Prostate gland (tissue), 2 donors: ENCODE data around the gene TSPAN2.

ENCODE experiments used
- CTCF ChIP-seq, 4 experiments: fragments of 200-600 bp in 2 of 4; fragments of 450-650 bp in 2 of 4; sonication (generic) in 2 of 4; IDR thresholded peaks; 1 replicate in 3 of 4; 2 replicates in 1 of 4; pipeline ENCODE4 v1.5.1; 2016 to 2019; ENCODE audit warnings: antibody characterized with exemption in 4 of 4, mild to moderate bottlenecking in 2 of 4, moderate library complexity in 2 of 4
- POLR2AphosphoS5 ChIP-seq: sonication (generic); formaldehyde crosslinking; IDR thresholded peaks from one replicate; pipeline ENCODE4 v1.6.1; 2017; ENCODE audit warnings: antibody characterized with exemption

GRCh38 chr1:115129071-115129640 is 39.9 kb upstream of the TSPAN2 start:
- no peak for TF ChIP-seq POLR2AphosphoS5
- no peak for TF ChIP-seq CTCF (IDR thresholded peaks at IDR 0.05)
